ENCODE measurements around the gene ZNF524. TPM values are rescaled to one million over a fixed set of nuclear protein-coding genes. Genes with fewer than 3 reads are reported as not detected.
A peak's percentile ranks its signal among the peaks of the same experiment; 100 is the strongest.

Gene ZNF524
- total and polyA plus RNA-seq, 12 donors = 7.9 to 39.4 (median 14.1) TPM

GRCh38 chr19:55615543-55616394, 15.7 kb downstream of the ZNF524 start:
- H3K27me3 ChIP-seq = no peaks in the 10 kb centered on the region
- H3K9me3 ChIP-seq = no peaks in the 10 kb centered on the region
- H3K4me3 ChIP-seq = no peak overlapping the region
- peaks cover 6 to 52% (median 27%) of the 10 kb centered on the region in 9 donors for H3K36me3 ChIP-seq
- H3K4me1 ChIP-seq = peaks cover 8 to 45% (median 18%) of the 10 kb centered on the region in 9 donors
- no peak for TF ChIP-seq CTCF (IDR thresholded peaks at IDR 0.05)
- ATAC-seq = no peak
- no peak overlapping the region for H3K27ac ChIP-seq
- intact Hi-C loops (cut with DNase I) = no loop called here
- WGBS, 2 donors = 97% methylated on average over 73 to 88 of the region's 88 CpGs
- no peak for DNase-seq

GRCh38 chr19:55616395-55616875, 16.3 kb downstream of the ZNF524 start:
- intact Hi-C loops (cut with DNase I) = no loop called here
- DNase-seq = no peak
- H3K27me3 ChIP-seq = no peaks in the 10 kb centered on the region
- H3K4me3 ChIP-seq = no peak overlapping the region
- H3K9me3 ChIP-seq = no peaks in the 10 kb centered on the region
- no peak overlapping the region for H3K27ac ChIP-seq
- peaks cover 6 to 58% (median 27%) of the 10 kb centered on the region in 9 donors for H3K36me3 ChIP-seq
- no peak for ATAC-seq
- no peak for TF ChIP-seq CTCF (IDR thresholded peaks at IDR 0.05)
- 98% methylated on average over 35 to 38 of the region's 38 CpGs for WGBS, 2 donors
- H3K4me1 ChIP-seq = peaks cover 8 to 44% (median 13%) of the 10 kb centered on the region in 9 donors

GRCh38 chr19:55617426-55617825, 17.3 kb downstream of the ZNF524 start:
- WGBS, 2 donors = 83 to 87% methylated on average over 8 of the region's 8 CpGs
- Histone ChIP-seq H3K27me3 (no peaks in the 10 kb centered on the region), H3K9me3 (no peaks in the 10 kb centered on the region), H3K4me1 (peaks cover 0 to 34% (median 4%) of the 10 kb centered on the region in 9 donors), H3K27ac (no peak overlapping the region), H3K36me3 (peaks cover 9 to 67% (median 27%) of the 10 kb centered on the region in 9 donors), H3K4me3 (no peak overlapping the region)
- intact Hi-C loops (cut with DNase I) = no loop called here
- no peak for ATAC-seq
- no peak for DNase-seq
- TF ChIP-seq CTCF (IDR thresholded peaks at IDR 0.05) = no peak

- H3K9me3 ChIP-seq = no peaks in the 10 kb centered on the region
- TF ChIP-seq CTCF (IDR thresholded peaks at IDR 0.05) = no peak
- DNase-seq = no peak
- peaks cover 9 to 66% (median 27%) of the 10 kb centered on the region in 9 donors for H3K36me3 ChIP-seq
- WGBS, 2 donors = 86 to 91% methylated on average over 7 of the region's 7 CpGs
- intact Hi-C loops (cut with DNase I) = no loop called here
- peaks cover 0 to 38% (median 5%) of the 10 kb centered on the region in 9 donors for H3K4me1 ChIP-seq
- H3K27me3 ChIP-seq = no peaks in the 10 kb centered on the region
- peak overlapping the region in 1 of 10 donors; percentile 35 for H3K27ac ChIP-seq
- H3K4me3 ChIP-seq = no peak overlapping the region
- ATAC-seq = no peak
These were observed 18.3 kb downstream of the ZNF524 start for GRCh38 chr19:55618426-55618825.

All from heart right ventricle (tissue), 16 donors.